Measurements from ENCODE around the gene MUC4. TPM values are rescaled to one million over a fixed set of nuclear protein-coding genes. Genes with fewer than 3 reads are reported as not detected.
"Not testable (repeated sequence)": the region's sequence is repeated elsewhere in the genome, so short reads cannot be mapped to it uniquely, and the experiment has no call there.

The MUC4 gene
- total and polyA plus RNA-seq, 10 of the 15 experiments (the other 5 are each of a cell fraction or from before 2014, with no cell fraction given), result 0.02 to 0.46 (median 0.27) TPM; not detected in 4

DNA sequence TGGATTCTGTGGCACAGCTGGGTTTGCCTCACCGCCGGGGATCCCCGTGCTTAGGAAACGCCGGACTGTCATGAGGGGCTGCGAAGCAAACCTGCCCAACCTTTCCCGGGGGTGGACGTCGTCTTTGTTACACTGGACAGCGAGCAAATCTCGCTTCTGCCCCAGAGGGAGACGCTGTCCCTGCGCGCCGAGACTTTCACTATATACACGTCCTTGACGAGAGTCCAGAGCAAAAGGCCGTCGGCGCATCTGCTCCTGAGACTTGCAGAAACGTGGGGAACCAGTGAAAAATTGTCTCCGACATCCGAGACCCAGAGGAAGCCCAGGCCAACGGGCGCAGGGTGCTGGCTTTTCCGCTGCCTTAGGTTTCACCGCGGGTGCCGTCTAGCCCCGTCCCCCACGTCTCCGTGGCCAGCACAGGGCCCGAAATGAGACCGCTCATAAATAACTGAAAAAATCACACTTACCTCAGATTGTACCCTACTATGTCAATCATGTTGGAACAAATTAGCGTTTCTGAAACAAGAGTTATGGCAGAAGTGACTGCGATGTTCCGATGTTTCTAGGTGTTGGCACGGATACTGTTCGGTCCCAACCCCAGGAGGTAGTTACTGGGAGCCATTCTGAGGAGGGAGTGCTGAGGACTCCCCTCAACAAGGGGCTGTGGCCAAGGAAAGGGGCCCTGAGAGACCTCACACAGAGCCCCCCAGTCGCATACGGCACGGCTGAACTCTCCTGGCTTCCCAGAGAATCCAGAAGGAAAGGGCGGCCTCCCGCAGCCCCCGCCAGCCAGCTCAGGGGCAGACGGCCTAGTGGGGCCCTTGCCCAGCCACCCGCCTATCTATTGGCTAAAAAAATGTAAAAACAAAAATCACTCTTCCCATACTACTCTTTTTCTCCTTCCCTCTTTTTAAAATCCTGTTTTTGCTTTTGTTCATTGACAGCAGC is 14.4 kb upstream of the MUC4 start (continued):
- no peak for TF ChIP-seq CTCF (IDR thresholded peaks at IDR 0.05 in 2 of 3, conservative IDR thresholded peaks at IDR 0.05 in 1 of 3; ENCODE audit: control insufficient read depth in 2 of 3, extremely low read depth in 1 of 3, insufficient read depth in 1 of 3, low read depth in 3 of 3, low read length in 3 of 3)
- TF ChIP-seq EP300 (IDR thresholded peaks at IDR 0.05; ENCODE audit: borderline replicate concordance in 1 of 2, control insufficient read depth in 1 of 2, low read depth in 2 of 2, low read length in 2 of 2), result no peak

DNA sequence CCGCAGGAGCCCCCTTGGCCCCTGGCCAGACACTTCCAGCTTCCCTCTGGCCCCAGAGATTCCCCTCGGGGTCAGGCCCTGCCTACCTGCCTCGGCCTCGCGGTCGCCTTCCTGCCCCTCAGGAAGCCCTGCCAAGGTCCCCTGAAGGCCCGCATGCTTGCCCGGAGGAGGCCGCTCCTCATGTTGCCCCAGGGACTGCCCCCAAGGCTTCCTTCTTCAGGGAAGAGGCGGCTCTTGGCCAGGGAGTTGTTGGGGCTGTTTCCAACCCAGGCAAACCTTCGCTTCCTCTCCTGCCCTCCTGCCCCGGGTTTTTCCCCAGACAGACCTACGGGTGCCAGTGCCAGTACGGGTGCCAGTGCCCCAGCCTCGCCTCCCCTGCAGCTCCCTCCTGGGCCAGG is 13.5 kb upstream of the MUC4 start:
- Histone ChIP-seq H3K27ac (ENCODE audit: control insufficient read depth, insufficient read depth) (no peak overlapping the region), H3K27me3 (replicated peaks in 1 of 2; ENCODE audit: control insufficient read depth in 2 of 2, insufficient read depth in 2 of 2, low read length in 1 of 2) (no peaks in the 10 kb centered on the region; a peak in 1 of 4 replicates), H3K9ac (ENCODE audit: control insufficient read depth, insufficient read depth, low read length) (no peak overlapping the region), H2AFZ (ENCODE audit: control insufficient read depth, low read depth, low read length) (no peak overlapping the region), H3K36me3 (ENCODE audit: control insufficient read depth in 2 of 2, insufficient read depth in 2 of 2, low read length in 1 of 2) (no peaks in the 10 kb centered on the region), H3K4me3 (no peak overlapping the region), H3K4me2 (ENCODE audit: control insufficient read depth, insufficient read depth) (no peak overlapping the region), H4K20me1 (ENCODE audit: control insufficient read depth, insufficient read depth) (no peaks in the 10 kb centered on the region), H3K9me3 (replicated peaks; ENCODE audit: control insufficient read depth, insufficient read depth, low read length) (no peaks in the 10 kb centered on the region), H3K79me2 (ENCODE audit: control insufficient read depth, insufficient read depth, low read length) (no peaks in the 10 kb centered on the region), H3K4me1 (ENCODE audit: control insufficient read depth, insufficient read depth, low read length) (no peaks in the 10 kb centered on the region)
- POLR2A ChIA-PET, result no interaction called here
- no peak for FAIRE-seq
- no peak for ATAC-seq
- SMC1A ChIA-PET (ENCODE audit: uncharacterized antibody, unreplicated experiment), result no interaction called here
- no TSS peak for BruUV-seq (replicated peaks)
- RAD21 ChIA-PET (ENCODE audit: unreplicated experiment), result no interaction called here
- intact Hi-C loops (cut with micrococcal nuclease; ENCODE audit: unreplicated experiment) (no loop called here), in situ Hi-C loops (cut with MboI) (no loop called here)
- 45% methylated on average over 10 of the region's 15 CpGs for WGBS (ENCODE audit: insufficient coverage, insufficient replicate concordance, low lambda C conversion rate, missing lambda C conversion rate)
- CTCF ChIA-PET, result interaction anchor here (1.2 kb wide), 1 partner anchor 26 kb away, joined by 3 read pairs; no protein-coding TSS in a partner anchor
- DNase-seq (ENCODE audit: low read depth, low spot score), result no peak
- TF ChIP-seq ZNF274 (IDR thresholded peaks at IDR 0.05; ENCODE audit: insufficient read depth, insufficient read length) (no peak), HDGF (IDR thresholded peaks at IDR 0.05) (no peak), MEF2A (IDR thresholded peaks at IDR 0.05; ENCODE audit: insufficient read depth, low read depth, low read length) (no peak)

- DNase-seq (ENCODE audit: low read depth, low spot score); BruUV-seq (replicated peaks); SMC1A ChIA-PET (ENCODE audit: uncharacterized antibody, unreplicated experiment); POLR2A ChIA-PET; intact Hi-C loops (cut with micrococcal nuclease; ENCODE audit: unreplicated experiment); H3K4me2 ChIP-seq (ENCODE audit: control insufficient read depth, insufficient read depth); H2AFZ ChIP-seq (ENCODE audit: control insufficient read depth, low read depth, low read length); RAD21 ChIA-PET (ENCODE audit: unreplicated experiment); H3K79me2 ChIP-seq (ENCODE audit: control insufficient read depth, insufficient read depth, low read length); in situ Hi-C loops (cut with MboI); H4K20me1 ChIP-seq (ENCODE audit: control insufficient read depth, insufficient read depth); H3K27ac ChIP-seq (ENCODE audit: control insufficient read depth, insufficient read depth); FAIRE-seq; H3K9me3 ChIP-seq (replicated peaks; ENCODE audit: control insufficient read depth, insufficient read depth, low read length); H3K9ac ChIP-seq (ENCODE audit: control insufficient read depth, insufficient read depth, low read length); H3K4me1 ChIP-seq (ENCODE audit: control insufficient read depth, insufficient read depth, low read length); H3K27me3 ChIP-seq (replicated peaks in 1 of 2; ENCODE audit: control insufficient read depth in 2 of 2, insufficient read depth in 2 of 2, low read length in 1 of 2); ATAC-seq; H3K4me3 ChIP-seq; CTCF ChIA-PET; H3K36me3 ChIP-seq (ENCODE audit: control insufficient read depth in 2 of 2, insufficient read depth in 2 of 2, low read length in 1 of 2): not testable (repeated sequence)
- 73% methylated on average over 11 of the region's 13 CpGs for WGBS (ENCODE audit: insufficient coverage, insufficient replicate concordance, low lambda C conversion rate, missing lambda C conversion rate)
Measured at GRCh38 chr3:195824425-195825190, 12.9 kb upstream of the MUC4 start.

Measured in GM12878 (cell line).